Suprapubic skin (tissue), 4 donors: Measurements from ENCODE around the gene ZFR2.
"Not testable (repeated sequence)": the region's sequence is repeated elsewhere in the genome, so short reads cannot be mapped to it uniquely, and the experiment has no call there.

Experiments
- EP300 ChIP-seq: sonication (generic); formaldehyde crosslinking; IDR thresholded peaks from one replicate; pipeline ENCODE4 v1.6.1; 2017; ENCODE audit warnings: antibody characterized with exemption
- POLR2A ChIP-seq, 2 donors: fragments of 450-650 bp; IDR thresholded peaks; one replicate each; pipeline ENCODE4 v1.6.1; 2017; ENCODE audit warnings: antibody characterized with exemption in 2 of 2, mild to moderate bottlenecking in 2 of 2, moderate library complexity in 2 of 2
- POLR2AphosphoS5 ChIP-seq, 3 donors: sonication (generic); formaldehyde crosslinking; IDR thresholded peaks; one replicate each; pipeline ENCODE4 v1.6.1; 2017; ENCODE audit warnings: antibody characterized with exemption in 3 of 3
- TF ChIP-seq, protein P1 (sequence below), 2 donors: fragments of 200-600 bp in 1 of 2; fragments of 450-650 bp in 1 of 2; sonication (generic) in 1 of 2; IDR thresholded peaks; one replicate each; pipeline ENCODE4 v1.5.1; 2016 to 2019; ENCODE audit warnings: antibody characterized with exemption in 2 of 2, mild to moderate bottlenecking in 1 of 2, moderate library complexity in 1 of 2

GRCh38 chr19:3758297-3758696 is 110.5 kb downstream of the ZFR2 start:
- TF ChIP-seq, protein P1, sequence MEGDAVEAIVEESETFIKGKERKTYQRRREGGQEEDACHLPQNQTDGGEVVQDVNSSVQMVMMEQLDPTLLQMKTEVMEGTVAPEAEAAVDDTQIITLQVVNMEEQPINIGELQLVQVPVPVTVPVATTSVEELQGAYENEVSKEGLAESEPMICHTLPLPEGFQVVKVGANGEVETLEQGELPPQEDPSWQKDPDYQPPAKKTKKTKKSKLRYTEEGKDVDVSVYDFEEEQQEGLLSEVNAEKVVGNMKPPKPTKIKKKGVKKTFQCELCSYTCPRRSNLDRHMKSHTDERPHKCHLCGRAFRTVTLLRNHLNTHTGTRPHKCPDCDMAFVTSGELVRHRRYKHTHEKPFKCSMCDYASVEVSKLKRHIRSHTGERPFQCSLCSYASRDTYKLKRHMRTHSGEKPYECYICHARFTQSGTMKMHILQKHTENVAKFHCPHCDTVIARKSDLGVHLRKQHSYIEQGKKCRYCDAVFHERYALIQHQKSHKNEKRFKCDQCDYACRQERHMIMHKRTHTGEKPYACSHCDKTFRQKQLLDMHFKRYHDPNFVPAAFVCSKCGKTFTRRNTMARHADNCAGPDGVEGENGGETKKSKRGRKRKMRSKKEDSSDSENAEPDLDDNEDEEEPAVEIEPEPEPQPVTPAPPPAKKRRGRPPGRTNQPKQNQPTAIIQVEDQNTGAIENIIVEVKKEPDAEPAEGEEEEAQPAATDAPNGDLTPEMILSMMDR (IDR thresholded peaks at IDR 0.05), result not testable (repeated sequence)
- TF ChIP-seq POLR2AphosphoS5 (IDR thresholded peaks at IDR 0.05); POLR2A (IDR thresholded peaks at IDR 0.05); EP300: not testable (repeated sequence)
